Kidney capillary endothelial cell (primary cell): ENCODE data around the gene AATK.

Source experiments
- DNase-seq: peaks from one replicate; pipeline ENCODE4 v3.0.0-alpha.2; 2018; ENCODE audit warnings: low spot score

AATK gene

DNA sequence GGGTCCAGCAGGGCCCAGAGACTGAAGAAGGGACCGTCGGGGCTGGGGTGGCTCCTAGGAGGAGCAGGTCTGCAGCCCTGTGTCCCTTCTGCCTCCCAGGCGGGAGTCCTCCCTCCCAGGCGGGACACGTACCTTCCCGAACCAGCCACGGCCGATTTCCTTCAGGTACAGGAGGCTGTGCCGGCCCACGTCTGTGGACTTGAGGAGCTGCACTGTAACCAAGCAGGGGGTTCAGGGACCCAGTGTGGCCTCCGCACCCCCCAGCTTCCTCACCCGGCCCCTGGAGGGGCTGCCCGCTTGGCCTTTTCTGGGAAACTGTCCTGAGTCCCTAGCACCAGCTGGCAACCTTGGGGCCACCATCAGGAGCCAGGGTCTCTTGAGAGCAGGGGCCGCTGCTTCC, 37.7 kb downstream of the AATK start:
- DNase-seq, result no peak

DNA sequence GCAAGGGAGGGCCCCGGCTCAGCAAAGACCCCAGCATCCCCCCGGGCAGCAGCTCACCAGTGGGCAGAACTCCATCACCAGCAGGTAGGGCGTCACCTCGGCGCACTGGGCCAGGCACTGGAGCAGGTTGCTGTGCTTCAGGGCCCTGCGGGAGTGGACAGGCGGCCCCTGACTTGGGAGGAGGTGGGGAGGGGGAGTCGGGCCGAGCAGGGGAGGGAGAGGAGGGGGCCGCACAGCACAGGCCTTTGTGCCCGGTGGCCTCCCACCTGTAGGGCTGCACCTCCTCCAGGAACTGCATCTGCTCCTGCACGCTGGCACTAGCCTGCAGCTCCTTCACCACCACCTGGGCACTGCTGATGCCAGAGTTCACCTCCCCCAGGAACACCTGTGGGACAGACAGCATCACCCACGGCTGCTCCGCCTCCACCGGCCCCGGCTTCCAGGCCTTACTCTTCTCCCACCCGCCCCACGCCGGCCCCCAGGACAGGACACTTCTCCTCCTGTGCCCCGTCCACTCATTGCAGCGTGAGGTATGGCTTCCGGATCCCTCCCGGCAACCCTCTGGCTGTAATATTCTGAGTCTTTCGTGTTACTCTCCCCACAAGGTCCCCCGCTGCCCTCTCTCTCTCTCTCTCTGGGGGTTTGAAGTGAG, 38.4 kb downstream of the AATK start:
- no peak for DNase-seq

DNA sequence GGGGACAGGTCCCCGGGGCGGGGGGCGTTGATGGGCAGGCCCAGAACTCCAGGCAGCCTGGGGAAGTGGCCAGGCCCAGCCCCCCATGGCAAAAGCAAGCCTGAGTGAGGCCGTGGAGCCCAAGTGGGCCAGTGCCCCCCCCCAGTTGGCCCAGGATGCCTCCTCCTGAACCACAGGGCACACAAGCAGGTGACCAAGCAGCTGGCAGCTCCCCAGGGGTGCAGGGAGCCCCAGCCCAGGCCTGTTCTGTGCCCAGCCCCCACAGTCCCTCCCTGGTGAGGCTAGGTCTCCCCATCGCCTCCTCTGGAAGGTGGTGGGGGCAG, 38.9 kb downstream of the AATK start:
- no peak for DNase-seq

DNA sequence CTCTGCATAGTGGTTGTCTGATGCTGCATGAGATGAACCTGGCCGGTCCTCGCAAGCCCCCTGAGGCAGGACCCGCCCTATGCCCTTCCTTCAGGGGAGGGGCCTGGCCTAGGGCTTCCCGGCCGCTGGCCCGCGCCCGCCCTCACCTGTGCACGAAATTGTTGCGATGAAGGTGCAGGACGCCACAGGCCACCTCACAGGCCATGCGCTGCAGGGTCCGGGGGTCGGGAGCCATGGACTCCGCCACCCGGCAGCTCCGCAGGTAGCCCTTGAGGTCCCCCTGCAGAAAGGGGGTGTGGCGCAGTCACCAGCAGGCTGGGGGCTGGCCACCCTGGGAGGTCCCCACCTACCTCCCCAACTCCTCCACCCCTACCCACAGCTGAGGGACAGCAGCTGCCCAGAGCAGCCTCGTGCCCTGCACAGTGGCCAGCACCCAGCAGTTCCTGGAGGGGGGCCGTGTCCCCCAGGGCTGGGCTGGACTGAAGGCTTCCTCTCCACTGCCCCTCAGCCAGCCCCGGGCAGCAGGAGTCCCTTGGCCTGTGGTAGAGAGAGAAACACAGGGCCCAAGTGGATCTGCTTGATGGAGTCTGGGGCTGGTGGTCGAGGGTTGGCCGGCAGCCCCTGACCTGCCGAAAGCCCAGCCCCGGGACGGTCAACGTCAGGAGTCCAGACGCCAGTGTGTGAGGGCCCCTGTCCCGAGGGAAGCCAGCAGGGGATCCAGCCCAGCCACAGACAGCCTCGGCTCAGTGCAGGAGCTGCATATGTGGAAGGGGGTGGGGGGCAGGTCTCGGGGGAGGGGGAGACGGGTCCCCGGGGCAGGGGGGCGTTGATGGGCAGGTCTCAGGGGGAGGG, 39.5 kb downstream of the AATK start:
- no peak for DNase-seq

DNA sequence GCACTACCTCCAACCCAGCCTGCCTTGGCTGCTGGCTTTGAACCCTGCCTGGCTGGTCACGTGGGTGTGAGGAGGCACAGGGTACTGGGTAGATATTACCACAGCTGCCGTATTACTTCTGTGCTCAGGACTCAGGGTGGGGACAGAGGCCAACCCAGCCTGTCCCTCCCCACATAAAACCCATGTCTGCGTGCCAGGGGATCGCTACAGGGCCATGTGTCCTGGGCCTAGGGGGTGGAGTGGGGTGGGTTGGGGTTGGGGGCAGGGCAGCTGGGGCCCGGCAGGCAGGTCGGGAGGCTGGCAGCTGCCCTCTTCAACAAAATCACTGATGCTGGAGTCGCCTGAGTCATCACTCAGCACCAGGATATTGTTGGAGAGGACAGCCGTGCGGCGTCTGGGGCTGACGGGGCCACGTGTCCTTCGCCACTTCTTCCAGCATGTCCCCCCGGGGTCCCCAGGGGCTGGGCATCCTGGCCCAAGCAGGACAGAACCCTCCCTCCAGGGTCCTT, 40.4 kb downstream of the AATK start:
- no peak for DNase-seq

DNA sequence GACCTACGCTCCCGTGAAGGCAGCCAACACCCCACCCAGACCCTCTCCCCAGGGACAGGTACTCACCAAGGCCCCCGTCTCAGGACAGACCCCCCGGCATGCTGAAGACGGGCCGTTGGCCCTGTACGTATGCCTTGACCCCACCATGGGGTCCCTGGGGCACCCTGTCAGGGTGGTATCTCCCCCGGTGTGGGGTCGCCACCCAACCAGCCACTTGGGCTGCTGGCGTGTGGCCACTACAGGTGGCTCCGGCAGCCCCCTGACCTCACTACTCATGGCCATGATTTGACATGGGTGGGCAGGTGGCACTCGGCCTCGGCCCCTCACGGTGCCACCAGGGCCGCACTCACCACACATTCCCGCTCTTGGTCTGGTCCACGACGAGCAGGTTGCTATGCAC, 41.6 kb downstream of the AATK start:
- no peak for DNase-seq

DNA sequence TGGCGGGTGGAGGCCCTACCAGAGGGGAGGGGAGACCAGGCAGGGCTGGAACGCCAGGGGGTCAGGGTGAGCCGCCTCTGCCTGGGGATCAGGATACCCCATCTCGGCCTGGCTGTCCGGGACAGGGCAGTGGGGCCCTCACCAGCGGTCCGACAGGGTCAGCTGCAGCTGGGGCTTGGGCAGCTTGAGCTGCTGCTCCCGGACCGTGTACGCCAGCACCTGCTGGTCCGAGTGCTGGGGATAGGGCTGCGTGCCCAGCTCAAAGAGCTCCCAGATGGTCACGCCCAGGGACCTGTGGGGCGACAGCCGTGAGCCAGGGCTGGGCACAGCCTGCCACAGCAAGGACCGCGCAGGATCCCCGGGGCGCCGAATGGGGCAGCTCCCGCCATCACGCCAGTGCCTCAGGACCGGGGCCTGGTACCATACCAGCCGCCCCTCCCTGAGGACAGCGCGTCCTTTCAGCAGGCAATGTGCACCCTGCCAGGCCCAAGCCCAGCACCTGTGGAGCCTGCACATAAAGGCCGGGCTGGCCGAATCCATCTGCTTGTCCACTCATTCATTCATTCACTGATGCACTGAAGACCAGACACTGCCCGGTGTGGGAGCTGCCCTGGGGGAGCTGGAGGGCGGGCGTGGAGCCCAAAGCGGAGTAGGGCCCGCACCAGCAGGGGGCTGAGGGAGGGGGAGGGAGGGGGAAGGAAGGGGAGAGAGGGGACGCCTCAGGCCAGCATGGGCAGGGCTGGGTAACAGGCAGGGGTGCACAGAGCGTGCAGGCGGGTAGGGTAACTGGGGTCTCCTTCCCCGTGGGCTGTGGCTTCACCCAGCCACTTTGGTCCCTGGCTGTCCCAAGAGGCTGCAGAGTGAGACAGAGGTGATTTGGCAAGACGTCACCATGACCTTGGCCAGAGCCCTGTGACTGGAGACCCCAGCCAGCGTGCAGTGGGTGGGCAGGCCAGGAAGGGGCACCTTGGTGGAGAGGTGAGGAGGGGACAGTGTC, 42.7 kb downstream of the AATK start:
- no peak for DNase-seq

DNA sequence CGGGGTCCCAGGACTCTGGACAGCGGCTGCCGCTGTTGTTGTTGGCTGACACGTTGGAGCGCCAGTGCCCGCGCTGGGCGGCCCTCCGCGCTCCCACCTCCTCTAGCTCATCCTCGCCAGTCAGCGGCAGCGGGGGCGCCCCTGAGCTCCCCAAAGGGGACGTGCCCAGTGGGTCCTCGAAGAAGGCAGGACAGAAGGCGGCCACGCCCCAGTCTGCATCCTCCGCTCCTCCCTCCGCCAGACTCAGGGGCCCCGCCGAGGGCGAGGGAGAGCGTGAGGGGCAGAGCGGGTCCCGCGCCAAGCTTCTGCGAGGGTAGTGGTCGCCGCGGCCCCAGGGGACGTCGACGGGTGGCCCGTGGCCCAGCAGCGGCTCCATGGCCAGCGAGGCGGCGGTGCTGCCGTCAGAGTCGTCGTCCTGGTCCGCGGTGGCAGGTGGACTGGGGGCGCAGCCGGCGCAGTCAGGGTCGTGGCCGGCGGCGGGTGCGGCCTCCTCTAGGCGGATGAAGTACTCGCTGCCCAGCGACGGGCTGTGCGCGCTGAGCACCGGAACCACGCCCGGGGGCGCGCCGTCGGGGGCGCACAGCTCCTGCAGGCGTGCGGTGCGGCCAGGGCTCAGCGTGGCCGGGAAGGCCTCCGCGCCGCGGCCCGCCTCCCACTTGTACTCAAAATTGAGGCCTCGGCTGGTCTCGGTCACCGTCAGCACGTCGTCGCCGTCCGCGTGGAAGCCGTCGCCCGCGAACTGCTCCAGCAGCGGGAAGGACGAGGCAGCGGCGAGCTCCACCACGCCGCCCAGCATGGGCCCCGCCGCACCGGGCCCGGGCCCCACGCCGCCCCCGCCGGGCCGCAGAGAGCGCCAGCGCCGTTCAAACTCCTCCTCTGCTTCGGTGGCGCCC, 43.9 kb downstream of the AATK start:
- DNase-seq, result no peak

DNA sequence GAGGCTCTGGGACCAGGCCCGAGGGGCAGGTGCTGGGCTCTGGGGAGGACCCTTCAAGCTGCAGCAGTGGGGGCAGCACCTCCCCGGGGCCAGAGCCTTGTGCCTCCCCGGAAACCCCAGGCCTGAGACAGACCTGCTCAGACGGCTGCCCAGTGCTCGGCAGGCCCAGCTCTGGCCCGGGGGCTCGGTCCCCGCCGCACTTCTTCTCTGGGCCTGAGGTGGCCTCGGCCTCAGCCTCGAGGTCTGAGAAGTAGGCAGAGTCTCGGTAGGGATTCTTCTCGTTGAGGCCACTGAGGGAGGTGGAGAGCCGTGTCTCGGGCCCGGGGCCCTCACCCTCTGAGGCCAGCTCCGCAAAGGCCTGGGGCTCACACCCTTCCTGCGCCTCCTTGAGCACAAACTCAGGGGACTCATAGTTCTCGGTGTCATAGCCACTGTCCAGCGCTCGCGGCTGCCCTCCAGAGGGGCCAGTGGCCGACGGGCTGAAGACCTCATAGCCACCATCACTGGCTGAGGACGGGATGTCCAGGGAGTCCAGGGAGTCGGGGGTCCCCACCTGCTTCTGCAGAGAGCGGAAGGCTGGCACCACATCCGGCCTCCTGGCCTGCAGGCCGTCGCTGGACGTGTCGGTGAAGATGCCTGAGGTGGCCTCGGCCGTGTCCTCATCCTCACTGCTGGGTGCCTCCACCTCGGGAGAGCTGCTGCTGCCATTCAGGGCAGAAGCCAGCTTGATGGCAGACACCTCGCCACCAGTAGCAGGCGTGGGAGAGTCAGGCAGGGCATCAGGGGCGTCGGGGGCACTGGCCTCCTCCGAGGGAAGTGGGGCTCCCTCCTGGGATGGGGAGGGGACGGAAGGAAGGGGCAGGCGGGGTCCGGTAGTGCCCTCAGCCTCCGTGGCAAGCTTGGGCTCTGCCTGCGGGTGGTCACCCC, 45.1 kb downstream of the AATK start:
- no peak for DNase-seq

DNA sequence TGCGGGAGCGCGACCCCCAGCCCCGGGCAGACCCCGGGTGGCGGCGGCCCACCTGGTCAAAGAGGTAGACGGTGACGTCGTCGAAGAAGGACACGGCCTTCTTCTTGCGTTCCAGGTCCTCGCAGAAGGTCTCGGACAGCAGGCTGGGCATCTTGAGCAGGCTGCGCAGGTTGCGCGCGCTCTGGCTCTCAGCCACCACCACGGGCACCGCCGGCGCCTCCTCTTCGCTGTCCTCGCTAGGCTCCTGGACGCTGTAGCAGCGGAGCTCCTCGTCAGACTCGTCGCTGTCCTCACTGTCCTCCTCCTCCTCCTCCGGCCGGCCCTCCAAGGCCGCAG, 45.9 kb downstream of the AATK start:
- DNase-seq, result no peak

DNA sequence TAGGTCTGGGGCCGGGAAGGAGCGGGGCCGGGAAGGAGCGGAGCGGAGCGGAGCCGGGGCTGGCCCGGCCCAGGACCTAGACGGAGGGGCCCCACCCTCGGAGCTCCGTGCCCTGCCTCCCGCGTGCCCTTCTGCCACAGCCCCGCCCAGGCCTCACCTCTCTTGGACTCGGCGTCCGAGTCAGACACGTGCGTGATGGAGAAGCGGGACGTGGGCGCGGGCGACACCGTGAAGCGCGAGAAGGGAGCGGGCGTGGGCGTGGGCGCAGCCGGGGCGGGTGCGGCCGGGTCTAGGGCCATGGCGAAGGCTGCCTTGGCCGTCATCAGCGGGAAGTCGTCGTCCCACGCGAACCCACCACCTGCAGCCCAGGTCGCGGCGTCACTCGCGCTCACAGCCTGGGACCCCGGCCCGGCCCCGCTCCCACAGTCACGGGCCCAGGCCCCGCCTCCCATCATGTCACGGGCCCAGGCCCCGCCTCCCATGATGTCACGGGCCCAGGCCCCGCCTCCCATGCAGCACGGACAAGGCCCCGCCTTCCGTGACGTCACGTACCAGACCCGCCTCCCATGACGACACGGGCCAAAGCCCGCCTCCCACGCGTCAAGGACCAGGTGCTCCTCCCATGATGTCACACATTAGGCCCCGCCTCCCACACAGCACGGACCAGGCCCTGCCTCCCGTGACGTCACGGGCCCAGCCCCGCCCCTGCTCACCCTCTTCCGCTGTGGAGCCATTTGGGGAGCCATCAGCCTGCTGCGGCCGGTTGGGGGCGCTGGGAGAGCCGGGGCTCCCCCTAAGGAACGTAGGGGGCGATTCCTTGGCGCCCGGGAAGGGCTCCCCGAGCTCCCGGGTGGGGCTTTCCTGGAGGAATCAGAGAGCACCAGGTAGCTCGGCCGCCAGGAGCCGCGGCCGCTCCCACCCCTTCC, 46.5 kb downstream of the AATK start:
- DNase-seq, result peak; percentile 96

DNA sequence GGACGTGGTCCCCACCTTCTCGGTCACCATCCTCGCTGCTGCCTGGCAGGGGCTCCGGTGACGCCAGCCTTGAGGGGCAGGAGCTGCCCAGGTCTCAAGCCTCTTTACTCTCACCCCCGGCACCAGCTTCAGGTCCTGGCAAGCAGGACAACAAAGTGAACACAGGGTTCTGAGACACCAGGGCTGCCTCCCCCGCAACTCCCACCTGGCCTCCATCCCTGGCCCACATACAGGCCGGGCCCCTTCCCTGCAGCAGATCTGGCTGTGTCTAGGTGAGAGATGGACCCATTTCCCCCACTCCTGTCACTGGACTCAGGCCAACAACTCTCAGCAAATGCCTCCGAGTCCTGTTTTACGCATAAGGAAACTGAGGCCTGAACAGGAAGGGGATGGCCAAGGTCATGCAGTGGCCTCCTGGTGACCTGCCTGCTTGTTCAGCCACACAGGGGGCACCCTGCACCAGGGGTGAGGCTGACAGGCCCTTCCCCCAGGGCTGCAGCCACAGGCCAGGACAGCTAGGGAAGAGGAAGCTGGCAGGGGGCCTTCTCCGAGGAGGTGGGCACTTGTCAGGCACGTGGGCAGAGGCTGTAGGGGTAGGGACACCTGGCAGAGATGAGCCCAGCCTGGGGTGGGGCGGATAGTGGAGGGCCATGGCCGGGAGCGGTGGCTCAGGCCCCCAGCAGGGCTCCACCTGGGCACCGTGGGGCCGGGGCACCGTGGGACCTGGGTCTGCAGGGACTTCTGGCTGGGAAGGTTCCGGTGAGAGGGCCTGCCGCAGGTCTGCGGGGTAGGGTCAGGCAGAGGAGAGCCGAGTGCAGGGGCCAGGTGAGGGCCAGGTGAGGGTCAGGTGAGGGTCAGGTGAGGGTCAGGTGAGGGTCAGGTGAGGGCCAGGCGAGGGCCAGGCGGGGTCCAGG, 47.5 kb downstream of the AATK start:
- DNase-seq, result no peak

DNA sequence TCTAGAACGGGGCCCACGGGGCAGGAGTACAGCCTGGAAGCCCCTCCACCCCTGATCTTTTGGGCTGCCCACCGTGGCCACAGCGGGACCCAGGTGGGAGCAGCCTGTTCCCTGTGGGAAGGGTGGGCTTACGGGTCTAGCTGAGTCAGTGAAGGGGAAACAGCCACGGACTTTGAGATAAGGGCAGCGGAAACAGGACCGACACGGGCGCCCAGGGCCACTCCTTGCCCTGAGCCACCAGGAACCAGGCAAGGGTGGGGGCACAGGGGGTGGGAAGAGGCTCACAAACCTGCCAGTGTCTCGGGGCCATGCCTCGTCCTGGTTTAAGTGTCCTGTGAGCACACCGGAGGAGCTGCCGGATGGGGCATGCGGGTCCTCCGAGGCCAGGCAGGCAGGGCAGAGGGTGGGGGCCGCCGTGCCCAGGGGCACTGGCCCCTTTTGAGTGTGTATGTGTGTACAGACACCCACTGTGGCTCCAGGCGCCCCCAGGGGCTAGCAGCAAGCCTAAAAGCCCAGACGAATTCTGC, 48.3 kb downstream of the AATK start:
- no peak for DNase-seq

DNA sequence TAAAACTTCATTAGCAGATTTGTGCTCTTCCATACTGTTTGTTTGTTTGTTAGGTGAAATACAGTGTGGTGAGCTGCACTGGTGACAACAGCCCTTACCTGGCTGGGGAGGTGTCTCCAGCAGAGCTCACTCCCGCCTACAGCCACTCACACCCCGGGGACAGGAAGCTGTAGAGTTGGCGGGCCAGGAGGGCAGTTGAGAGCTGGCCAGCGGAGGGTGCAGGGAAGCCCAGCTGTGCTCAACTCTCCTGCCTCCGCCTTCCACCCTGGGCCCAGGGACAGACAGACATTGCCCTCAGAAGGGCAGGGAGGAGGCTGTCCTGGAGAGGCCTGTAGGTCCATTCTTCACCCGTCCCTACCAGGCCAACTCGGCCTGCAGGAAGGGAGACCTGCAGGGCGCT, 49.3 kb downstream of the AATK start:
- no peak for DNase-seq

DNA sequence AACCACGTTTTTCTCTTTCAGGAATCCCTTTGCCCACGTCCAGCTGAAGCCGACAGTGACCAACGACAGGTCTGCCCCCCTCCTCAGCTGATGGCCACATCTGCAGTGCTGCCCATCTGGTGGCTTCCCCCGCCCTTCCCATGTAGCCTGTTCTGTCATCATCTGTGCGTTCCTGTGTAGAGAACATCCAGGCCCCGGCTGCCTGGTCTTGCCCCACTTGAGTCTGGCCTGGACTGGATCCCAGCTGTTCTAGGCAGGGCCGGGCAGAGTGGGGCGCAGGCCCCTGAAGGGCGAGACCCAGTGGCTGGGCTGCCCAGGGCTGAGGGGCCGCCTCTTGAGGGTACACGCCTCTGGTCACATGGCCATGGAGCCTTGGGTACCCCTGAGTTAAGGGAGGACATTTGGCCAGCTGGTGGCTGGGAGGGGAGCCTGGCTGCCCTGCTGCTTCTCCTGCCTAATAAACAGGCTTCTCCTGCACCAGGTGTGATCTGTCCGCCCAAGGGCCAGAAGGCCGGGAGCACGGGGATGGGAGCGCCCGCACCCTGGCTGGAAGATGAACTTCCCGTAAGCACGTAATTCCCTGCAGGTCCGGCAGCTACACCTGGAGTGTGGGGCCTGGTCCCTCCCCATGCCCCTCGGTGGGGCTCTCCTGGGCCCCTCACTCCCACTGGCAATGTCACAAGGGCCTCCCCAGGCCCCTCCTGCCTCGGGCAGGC, 50.1 kb downstream of the AATK start:
- no peak for DNase-seq

DNA sequence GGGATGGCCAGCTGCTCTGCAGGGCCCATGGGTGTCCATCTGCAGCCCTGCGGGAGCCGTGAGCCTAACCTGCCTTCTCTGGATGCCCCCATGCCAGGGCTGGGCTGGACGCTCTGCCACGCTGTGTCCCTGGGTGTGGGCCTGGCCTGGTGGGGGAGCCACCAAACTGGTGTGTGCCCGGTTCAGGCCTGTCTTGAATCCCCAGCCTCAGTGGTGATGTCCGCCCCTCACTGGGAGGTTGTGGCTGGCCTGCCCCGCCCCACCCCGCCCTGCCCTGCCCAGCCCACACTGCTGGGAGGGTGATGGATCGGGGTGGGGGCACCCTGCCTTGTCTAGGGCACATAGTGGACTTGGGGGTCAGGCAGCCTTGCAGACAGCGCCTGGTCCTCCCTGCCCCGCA, 50.8 kb downstream of the AATK start:
- no peak for DNase-seq

DNA sequence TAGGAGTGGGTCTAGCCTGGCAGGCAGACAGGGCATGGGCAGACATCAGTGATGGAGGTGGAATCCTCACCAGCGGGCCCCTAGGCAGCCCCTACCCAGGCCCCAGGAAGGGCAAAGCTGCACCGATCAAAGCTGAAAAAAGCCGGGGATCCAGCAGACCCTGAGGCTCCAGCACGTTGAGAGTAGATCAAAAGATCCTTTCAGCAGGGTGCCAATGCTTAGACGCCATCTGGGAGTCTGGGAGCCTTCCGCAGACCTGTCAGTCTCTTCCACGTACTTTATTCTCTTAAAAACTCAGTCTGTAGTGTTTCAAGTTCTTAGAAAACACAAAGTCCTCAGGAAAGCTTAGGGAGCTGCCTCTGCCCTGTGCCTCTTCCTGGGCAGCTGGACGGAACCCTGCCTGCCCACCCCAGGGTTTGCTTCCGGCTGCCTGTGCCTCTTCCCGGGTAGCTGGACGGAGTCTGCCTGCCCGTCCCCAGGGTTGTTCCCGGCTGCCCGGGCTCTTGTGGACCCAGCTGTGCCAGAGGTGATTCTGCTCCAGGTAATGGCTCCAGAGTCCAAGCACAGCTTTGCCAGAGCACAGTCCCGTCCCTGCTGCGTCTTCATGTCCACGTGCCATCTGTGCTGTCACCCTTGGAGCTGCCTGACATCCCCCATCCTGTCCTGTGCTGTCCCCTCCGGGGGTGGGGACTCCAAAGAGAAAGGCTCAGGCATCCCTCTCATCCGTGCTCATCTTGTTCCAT, 51.5 kb downstream of the AATK start:
- DNase-seq, result no peak
